Caco-2 (cell line): Measurements from ENCODE around the gene FAM236D. TPM values are rescaled to one million over a fixed set of nuclear protein-coding genes. Genes with fewer than 3 reads are reported as not detected.
"Not testable (repeated sequence)": the region's sequence is repeated elsewhere in the genome, so short reads cannot be mapped to it uniquely, and the experiment has no call there.

Experiments used
- BruUV-seq: library from RNA; stranded (reverse); fragments of 400-500 nt; replicated peaks from 2 replicates; lab custom pipeline; 2021; lab: Mats Ljungman, UMichigan
- CTCF ChIA-PET: fragments of 300-600 bp; sonication (Branson Sonifier 250); formaldehyde crosslinking; loops from one replicate; lab custom pipeline; 2022; ENCODE audit warnings: antibody characterized with exemption; lab: Charles Lee
- POLR2A ChIA-PET: fragments of 300-600 bp; sonication (Branson Sonifier 250); formaldehyde crosslinking; loops from one replicate; lab custom pipeline; 2022; ENCODE audit warnings: antibody characterized with exemption; lab: Charles Lee
- DNase-seq, 2 experiments: peaks; one replicate each; pipeline versions ENCODE4 v3.0.0 to v3.0.0-alpha.2; 2020 to 2022
- H3K27me3 ChIP-seq: replicated peaks from 2 replicates; pipeline ENCODE4 v1.6.0; 2011; ENCODE audit warnings: low read length; ENCODE audit not compliant: control insufficient read depth, insufficient read depth
- H3K36me3 ChIP-seq: 2 replicates; pipeline ENCODE4 v1.5.1; 2011; ENCODE audit warnings: low read length; ENCODE audit not compliant: control insufficient read depth, insufficient read depth
- H3K4me1 ChIP-seq: fragments of 250-450 bp; sonication (Bioruptor Pico); 2 replicates; pipeline ENCODE4 v1.5.1; 2020; ENCODE audit warnings: mild to moderate bottlenecking
- H3K4me3 ChIP-seq: 2 replicates; pipeline ENCODE4 v1.5.1; 2011; ENCODE audit warnings: low read depth, mild to moderate bottlenecking, control low read depth, low read length
- H3K9me3 ChIP-seq: fragments of 250-450 bp; sonication (Bioruptor Pico); 2 replicates; pipeline ENCODE4 v1.5.1; 2020; ENCODE audit warnings: mild to moderate bottlenecking, moderate library complexity
- H3K27ac Mint-ChIP-seq: one replicate; pipeline ENCODE4 v1.8.0; 2022; ENCODE audit warnings: mixed read lengths; ENCODE audit not compliant: unreplicated experiment
- H3K27me3 Mint-ChIP-seq: one replicate; pipeline ENCODE4 v1.8.0; 2022; ENCODE audit warnings: mixed read lengths; ENCODE audit not compliant: insufficient read depth, unreplicated experiment
- H3K36me3 Mint-ChIP-seq: one replicate; pipeline ENCODE4 v1.8.0; 2022; ENCODE audit warnings: mild to moderate bottlenecking, mixed read lengths; ENCODE audit not compliant: insufficient read depth, unreplicated experiment
- H3K4me1 Mint-ChIP-seq: one replicate; pipeline ENCODE4 v1.8.0; 2022; ENCODE audit warnings: low read depth, mixed read lengths; ENCODE audit not compliant: unreplicated experiment
- H3K4me3 Mint-ChIP-seq: one replicate; pipeline ENCODE4 v1.8.0; 2022; ENCODE audit warnings: mild to moderate bottlenecking, moderate library complexity, mixed read lengths; ENCODE audit not compliant: unreplicated experiment
- H3K9me3 Mint-ChIP-seq: one replicate; pipeline ENCODE4 v1.8.0; 2022; ENCODE audit warnings: mixed read lengths; ENCODE audit not compliant: unreplicated experiment
- intact Hi-C: fragments of 100-400 bp; cut with micrococcal nuclease; formaldehyde crosslinking; loops from one replicate; pipeline ENCODE4 v1.10.0; 2022; ENCODE audit not compliant: unreplicated experiment
- total RNA-seq: library from RNA; stranded (reverse); gene quantifications from 2 replicates; pipeline ENCODE4 v1.2.3, GENCODE V29; 2022

The FAM236D gene
- total RNA-seq, 1 experiment from 2014 or later: not detected

GRCh38 chrX:72782560-72782959 is 25.4 kb downstream of the FAM236D start, which contains the start of gene FAM236B:
Gene FAM236B, minus strand, starts transcription at chrX:72782660. Its CDS starts 100 bp downstream, at chrX:72782560.
- intact Hi-C loops, H3K9me3 ChIP-seq, H3K36me3 ChIP-seq, DNase-seq, POLR2A ChIA-PET, CTCF ChIA-PET, H3K36me3 Mint-ChIP-seq, H3K9me3 Mint-ChIP-seq, H3K4me1 Mint-ChIP-seq, H3K4me1 ChIP-seq, BruUV-seq, H3K27me3 Mint-ChIP-seq, H3K4me3 ChIP-seq, H3K4me3 Mint-ChIP-seq, H3K27ac Mint-ChIP-seq, H3K27me3 ChIP-seq: not testable (repeated sequence)

GRCh38 chrX:72778146-72778545 is 29.9 kb downstream of the FAM236D start:
- intact Hi-C loops, H3K4me1 ChIP-seq, H3K4me3 Mint-ChIP-seq, H3K9me3 ChIP-seq, H3K4me3 ChIP-seq, H3K36me3 Mint-ChIP-seq, H3K27me3 ChIP-seq, H3K27ac Mint-ChIP-seq, H3K4me1 Mint-ChIP-seq, POLR2A ChIA-PET, CTCF ChIA-PET, H3K9me3 Mint-ChIP-seq, H3K27me3 Mint-ChIP-seq, DNase-seq, BruUV-seq, H3K36me3 ChIP-seq: not testable (repeated sequence)

- H3K27me3 ChIP-seq, POLR2A ChIA-PET, H3K4me3 ChIP-seq, H3K4me3 Mint-ChIP-seq, H3K36me3 ChIP-seq, intact Hi-C loops, H3K27ac Mint-ChIP-seq, CTCF ChIA-PET, H3K36me3 Mint-ChIP-seq, H3K9me3 ChIP-seq, H3K4me1 ChIP-seq, H3K4me1 Mint-ChIP-seq, DNase-seq, H3K27me3 Mint-ChIP-seq, BruUV-seq, H3K9me3 Mint-ChIP-seq: not testable (repeated sequence)
Observed at GRCh38 chrX:72777467-72777790, 30.6 kb downstream of the FAM236D start.

- H3K4me3 Mint-ChIP-seq, H3K27me3 ChIP-seq, H3K4me1 Mint-ChIP-seq, H3K27ac Mint-ChIP-seq, DNase-seq, H3K9me3 Mint-ChIP-seq, CTCF ChIA-PET, H3K4me1 ChIP-seq, H3K36me3 ChIP-seq, BruUV-seq, H3K9me3 ChIP-seq, intact Hi-C loops, H3K27me3 Mint-ChIP-seq, POLR2A ChIA-PET, H3K36me3 Mint-ChIP-seq, H3K4me3 ChIP-seq: not testable (repeated sequence)
Observed at GRCh38 chrX:72776653-72777466, 31.1 kb downstream of the FAM236D start, which contains the start of gene DMRTC1B. Gene DMRTC1B, plus strand, starts transcription at chrX:72776890. Its CDS starts 68,246 bp downstream, at chrX:72845136.

- intact Hi-C loops, H3K4me3 Mint-ChIP-seq, H3K9me3 Mint-ChIP-seq, H3K27me3 ChIP-seq, H3K27me3 Mint-ChIP-seq, H3K27ac Mint-ChIP-seq, DNase-seq, H3K4me3 ChIP-seq, H3K9me3 ChIP-seq, CTCF ChIA-PET, H3K4me1 ChIP-seq, BruUV-seq, H3K36me3 ChIP-seq, H3K36me3 Mint-ChIP-seq, POLR2A ChIA-PET, H3K4me1 Mint-ChIP-seq: not testable (repeated sequence)
Observed at GRCh38 chrX:72760454-72760853, 47.6 kb downstream of the FAM236D start.

Other genes with a start within 250 kb of the FAM236D start
- gene HDAC8, start 235.4 kb downstream of the FAM236D start, total RNA-seq: 26.2 and 26.6 TPM in 2 replicates
- 3.8 and 5.1 TPM in 2 replicates for gene PHKA1, start 93.9 kb downstream of the FAM236D start, total RNA-seq
- not detected in 2 replicates for gene DMRTC1B, start 31.3 kb downstream of the FAM236D start, total RNA-seq
- gene FAM236B, start 25.6 kb downstream of the FAM236D start, total RNA-seq: not detected in 2 replicates
- gene FAM236C, start 104.4 kb upstream of the FAM236D start, total RNA-seq: not detected in 2 replicates
- gene FAM236A, start 130.0 kb upstream of the FAM236D start, total RNA-seq: not detected in 2 replicates
- not detected in 2 replicates for gene DMRTC1, start 135.6 kb upstream of the FAM236D start, total RNA-seq
- not detected in 2 replicates for gene PABPC1L2B, start 194.7 kb upstream of the FAM236D start, total RNA-seq